Measurements from ENCODE around the gene PLCG1. TPM values are rescaled to one million over a fixed set of nuclear protein-coding genes. Genes with fewer than 3 reads are reported as not detected.

PLCG1 gene
- total RNA-seq, 2 experiments from 2014 or later = 395 to 443 TPM

DNA sequence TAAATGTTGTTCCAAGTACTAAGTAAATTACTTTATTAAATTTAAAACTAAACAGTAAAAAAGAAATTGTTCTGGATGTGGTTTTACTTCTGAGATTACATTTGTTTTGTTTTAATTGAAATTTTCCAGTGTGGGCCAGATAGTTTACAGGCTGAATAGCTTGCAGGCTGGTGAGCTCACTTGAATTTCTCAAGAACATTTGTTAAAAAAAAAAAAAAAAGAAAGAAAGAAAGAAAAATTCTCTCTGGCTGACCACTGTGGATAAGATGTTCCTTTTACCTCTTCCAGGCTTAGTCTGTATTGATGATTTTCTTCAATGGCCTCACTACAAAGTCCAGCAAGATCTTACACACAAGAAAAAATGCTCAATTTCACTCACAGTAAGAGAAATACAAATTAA is 85.4 kb downstream of the PLCG1 start:
- CTCF ChIA-PET = interaction anchor here (1.0 to 2.1 kb wide), 3 partner anchors 10 to 73 kb away, joined by 3 to 5 read pairs (median 3); no protein-coding TSS in a partner anchor
- Mint-ChIP-seq H3K4me1 (no peaks in the 10 kb centered on the region), H3K27me3 (no peaks in the 10 kb centered on the region), H3K9me3 (no peaks in the 10 kb centered on the region), H3K27ac (no peak overlapping the region), H3K4me3 (no peak overlapping the region), H3K36me3 (ENCODE audit: low read depth) (no peaks in the 10 kb centered on the region)
- POLR2A ChIA-PET = interaction anchor here (0.6 kb wide), 1 partner anchor 22 kb away, joined by 3 read pairs; no protein-coding TSS in a partner anchor
- DNase-seq = no peak

DNA sequence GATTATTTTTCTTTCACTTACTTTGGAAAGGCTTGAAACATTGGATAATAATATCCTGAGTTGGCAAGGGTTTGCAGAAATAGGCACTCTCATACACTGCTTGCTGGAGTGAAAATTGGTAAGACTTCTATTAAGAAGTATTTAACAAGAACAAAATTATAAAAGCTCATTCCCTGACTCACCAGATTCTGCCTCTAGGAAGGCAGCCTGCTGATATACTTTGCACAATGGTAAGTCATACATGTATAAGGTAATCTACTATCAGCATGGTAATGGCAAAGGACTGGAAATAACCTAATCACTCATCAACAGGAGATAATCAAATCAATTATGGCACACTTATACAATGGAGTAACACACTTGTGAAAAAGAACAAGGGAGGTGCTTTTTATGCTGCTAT is 85.8 kb downstream of the PLCG1 start:
- Mint-ChIP-seq H3K4me1 (peaks cover 1% of the 10 kb centered on the region), H3K27me3 (no peaks in the 10 kb centered on the region), H3K9me3 (no peaks in the 10 kb centered on the region), H3K4me3 (no peak overlapping the region), H3K36me3 (ENCODE audit: low read depth) (no peaks in the 10 kb centered on the region), H3K27ac (no peak overlapping the region)
- CTCF ChIA-PET = interaction anchor here (0.8 to 2.1 kb wide), 4 partner anchors 9 to 151 kb away, joined by 3 to 5 read pairs (median 3); no protein-coding TSS in a partner anchor
- POLR2A ChIA-PET = no interaction called here
- DNase-seq = no peak

DNA sequence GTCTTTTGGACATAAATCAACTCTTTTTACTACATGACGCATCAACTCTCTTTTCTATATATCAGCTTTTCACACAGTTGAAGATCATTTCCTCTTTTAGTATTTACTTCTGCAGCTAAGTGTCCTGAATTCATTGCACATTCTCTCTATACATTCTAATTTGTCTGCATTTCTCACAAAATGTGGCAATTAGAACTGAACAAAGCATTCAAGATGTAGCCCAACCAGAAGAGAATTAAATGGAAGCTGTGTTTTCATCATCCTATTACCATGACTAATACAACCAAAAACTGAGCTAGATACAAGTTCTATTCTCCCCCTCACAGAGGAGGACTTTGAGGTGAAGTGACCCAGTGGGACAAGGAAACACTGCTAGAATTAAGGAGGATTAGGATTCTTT is 86.9 kb downstream of the PLCG1 start:
- H3K36me3 Mint-ChIP-seq (ENCODE audit: low read depth) = no peaks in the 10 kb centered on the region
- H3K4me1 Mint-ChIP-seq = peaks cover 10% of the 10 kb centered on the region
- ChIA-PET POLR2A (no interaction called here), CTCF (interaction anchor here (1.2 to 2.1 kb wide), 2 partner anchors 9 to 51 kb away, joined by 3 to 5 read pairs; no protein-coding TSS in a partner anchor)
- H3K9me3 Mint-ChIP-seq = no peaks in the 10 kb centered on the region
- no peak for DNase-seq
- no peaks in the 10 kb centered on the region for H3K27me3 Mint-ChIP-seq
- H3K4me3 Mint-ChIP-seq = no peak overlapping the region
- H3K27ac Mint-ChIP-seq = no peak overlapping the region

DNA sequence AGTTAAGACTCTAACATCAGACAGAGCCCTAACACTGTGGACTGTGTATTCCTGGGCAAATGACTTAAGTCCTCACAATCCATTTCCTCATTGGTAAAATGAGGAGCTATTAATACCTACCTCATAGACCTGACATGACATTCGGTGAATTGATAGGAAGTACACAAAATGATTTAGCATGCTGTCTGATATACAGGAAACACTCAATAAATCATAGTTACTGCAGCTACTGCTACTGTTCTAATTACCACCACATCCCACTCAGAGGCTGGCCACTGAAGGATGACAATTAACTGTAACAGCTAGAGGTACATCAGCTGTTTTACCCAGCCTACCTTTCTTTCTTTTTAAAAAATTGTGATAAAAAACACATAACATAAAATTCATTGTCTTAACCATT is 87.7 kb downstream of the PLCG1 start:
- H3K4me1 Mint-ChIP-seq = peaks cover 10% of the 10 kb centered on the region
- DNase-seq = no peak
- no peaks in the 10 kb centered on the region for H3K9me3 Mint-ChIP-seq
- no peaks in the 10 kb centered on the region for H3K36me3 Mint-ChIP-seq (ENCODE audit: low read depth)
- ChIA-PET POLR2A (interaction anchor here (1.0 kb wide), 1 partner anchor 90 kb away, joined by 3 read pairs; no protein-coding TSS in a partner anchor), CTCF (interaction anchor here (1.1 kb wide), 1 partner anchor 99 kb away, joined by 3 read pairs; no protein-coding TSS in a partner anchor)
- H3K27ac Mint-ChIP-seq = no peak overlapping the region
- no peaks in the 10 kb centered on the region for H3K27me3 Mint-ChIP-seq
- H3K4me3 Mint-ChIP-seq = no peak overlapping the region

DNA sequence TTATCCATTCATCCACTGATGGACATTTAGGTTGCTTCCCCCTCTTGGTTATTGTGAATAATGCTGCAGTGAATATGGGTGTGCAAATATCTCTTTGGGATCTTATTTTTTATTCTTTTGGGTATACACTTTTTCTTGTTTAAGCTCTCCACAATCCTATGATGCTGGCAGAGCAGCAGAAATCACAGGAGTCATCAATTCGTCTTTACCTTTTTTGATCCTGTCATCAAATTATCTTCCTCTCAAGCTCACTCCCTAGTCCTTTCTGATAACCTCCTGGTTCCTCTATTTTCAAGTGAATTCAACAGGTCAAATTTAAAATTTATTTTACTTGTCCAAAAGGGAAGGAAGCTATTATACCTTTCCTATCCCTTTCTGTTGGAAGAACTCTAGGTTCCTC is 89.1 kb downstream of the PLCG1 start:
- H3K27ac Mint-ChIP-seq = no peak overlapping the region

More for the DNA sequence above, 89.1 kb downstream of the PLCG1 start:
- no peaks in the 10 kb centered on the region for H3K36me3 Mint-ChIP-seq (ENCODE audit: low read depth)
- H3K4me3 Mint-ChIP-seq = no peak overlapping the region
- no peaks in the 10 kb centered on the region for H3K27me3 Mint-ChIP-seq
- CTCF ChIA-PET = interaction anchor here (0.8 kb wide), 1 partner anchor 40 kb away, joined by 4 read pairs; no protein-coding TSS in a partner anchor
- no peaks in the 10 kb centered on the region for H3K9me3 Mint-ChIP-seq
- POLR2A ChIA-PET = no interaction called here
- peaks cover 15% of the 10 kb centered on the region for H3K4me1 Mint-ChIP-seq
- DNase-seq = no peak

Small RNA genes lying within 50 kb of the gene (microRNA-seq; reads per million reads assigned to microRNA genes)
- not detected for gene MIR6871 (ENCODE audit: borderline microRNAs expressed, borderline replicate concordance)

Other genes starting within 250 kb of the PLCG1 start
- gene TOP1, start 108.7 kb upstream of the PLCG1 start, total RNA-seq = 10 to 100 TPM; 66.7 to 76.9 TPM
- 10 to 100 TPM in 1 of 2 experiments, 1 to 10 TPM in 1; 8.6 to 10.2 TPM for gene ZHX3, start 180.2 kb downstream of the PLCG1 start, total RNA-seq
- 1 to 10 TPM; 4.3 to 4.6 TPM for gene LPIN3, start 203.3 kb downstream of the PLCG1 start, total RNA-seq
- not detected for gene EMILIN3, start 229.3 kb downstream of the PLCG1 start, total RNA-seq

Data from activated CD4-positive, alpha-beta T cell treated with anti-CD3 and anti-CD28 coated beads, Interleukin-2, amount 10 ng/mL, durations not matched to agents 7 days and 5 days (primary cell).